Fibroblast of gingiva (primary cell): ENCODE data around the gene AHCYL2.
"Not testable (repeated sequence)": the region's sequence is repeated elsewhere in the genome, so short reads cannot be mapped to it uniquely, and the experiment has no call there.

ENCODE experiments used
- DNase-seq: peaks from one replicate; pipeline ENCODE4 v3.0.0-alpha.2; 2011; ENCODE audit warnings: low read depth

The AHCYL2 gene

GRCh38 chr7:129385116-129385515 lies 160.3 kb downstream of the AHCYL2 start:
- DNase-seq, result no peak

DNA sequence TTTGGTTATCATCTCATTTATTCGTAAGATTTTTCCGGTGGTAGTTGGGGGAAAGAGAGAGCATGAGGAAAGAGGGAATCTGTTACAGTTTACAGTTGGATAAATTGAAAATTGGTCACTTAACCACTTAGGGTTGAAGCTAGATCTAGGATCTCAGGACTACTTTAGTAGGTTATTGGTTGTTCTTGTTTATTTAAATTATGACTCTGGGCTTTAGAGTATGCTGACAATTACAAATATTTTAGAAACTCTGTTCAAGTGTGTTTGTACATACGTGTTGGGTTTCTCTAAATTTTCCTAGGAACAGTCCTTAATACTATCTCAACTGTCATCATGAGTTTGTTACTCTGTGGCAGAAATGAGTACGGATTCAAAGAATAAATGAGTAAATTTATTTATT lies 160.8 kb downstream of the AHCYL2 start:
- no peak for DNase-seq

GRCh38 chr7:129386506-129386905 lies 161.7 kb downstream of the AHCYL2 start:
- no peak for DNase-seq

DNA sequence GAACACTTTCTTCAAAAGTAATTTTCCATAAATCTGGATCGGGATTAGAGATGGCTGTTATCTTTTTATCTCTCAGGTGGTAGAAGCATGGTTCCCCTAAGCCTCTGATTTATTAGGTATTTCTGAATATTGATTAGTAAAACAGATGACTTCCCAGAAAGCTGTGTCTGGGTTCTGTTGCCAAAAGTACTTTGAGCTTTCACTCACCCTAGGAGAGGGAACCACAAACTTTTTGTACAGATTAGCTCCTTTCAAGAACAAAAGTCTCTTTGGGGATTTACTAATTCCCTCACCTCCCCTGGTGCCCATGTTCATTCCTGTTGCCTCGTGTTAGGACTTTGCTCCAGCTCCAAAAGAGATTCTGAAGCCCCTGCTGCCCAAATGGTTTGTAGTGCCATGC lies 162.7 kb downstream of the AHCYL2 start:
- DNase-seq, result no peak

DNA sequence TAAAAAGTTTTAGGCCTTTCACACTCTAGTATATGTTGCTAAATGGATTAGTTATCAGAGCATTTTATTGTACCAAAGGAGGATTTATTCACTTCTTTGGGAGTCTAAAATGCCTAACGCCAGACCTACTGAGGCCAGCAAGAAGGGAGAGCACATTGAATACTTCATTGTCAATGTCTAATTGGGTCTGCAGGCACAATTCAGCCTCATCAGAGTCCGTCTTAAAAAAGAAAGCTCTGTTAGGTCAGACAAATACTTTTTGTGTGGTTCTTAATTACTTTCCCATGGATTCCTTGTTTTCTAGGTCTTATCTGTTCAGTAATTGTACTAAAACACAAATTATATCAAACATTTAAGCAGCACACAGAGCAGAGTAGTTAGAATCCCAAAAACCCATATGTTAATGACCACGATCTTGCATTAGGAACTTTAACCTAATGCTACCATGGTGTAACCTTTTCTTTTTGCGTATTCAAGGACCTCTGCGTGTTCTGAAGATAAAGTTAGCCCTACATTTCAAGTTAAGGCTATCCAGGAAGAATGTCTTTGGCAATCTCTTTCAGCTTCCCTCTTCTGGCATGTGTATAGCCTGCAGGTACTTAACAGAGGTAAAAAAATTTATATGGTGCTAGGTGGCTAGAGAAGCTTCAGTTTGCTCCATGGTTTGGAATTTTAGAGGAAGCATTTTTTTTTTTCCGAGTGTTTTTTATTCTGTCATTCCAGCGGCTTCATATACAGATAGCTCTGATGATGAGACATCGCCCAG lies 163.7 kb downstream of the AHCYL2 start:
- no peak for DNase-seq

DNA sequence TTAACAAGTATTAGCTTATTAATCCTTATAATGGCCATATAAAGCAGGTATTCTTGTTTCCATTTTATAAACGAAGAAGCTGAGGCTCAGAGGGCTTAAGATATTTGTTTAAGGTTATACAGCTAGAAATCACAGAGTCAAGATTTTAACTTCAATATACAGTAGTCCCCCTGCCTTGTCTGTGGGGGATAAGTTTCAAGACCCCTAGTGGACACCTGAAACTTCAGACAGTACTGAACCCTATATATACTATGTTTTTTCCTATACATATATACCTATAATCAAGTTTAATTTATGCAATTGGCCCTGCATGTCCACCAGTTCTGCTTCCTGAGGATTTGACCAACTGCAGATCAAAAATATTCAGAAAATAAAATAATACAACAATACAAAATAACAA lies 165.0 kb downstream of the AHCYL2 start:
- no peak for DNase-seq

- no peak for DNase-seq
Measured at GRCh38 chr7:129390314-129390713, 165.5 kb downstream of the AHCYL2 start.

- DNase-seq, result no peak
Measured at GRCh38 chr7:129391546-129392171, 166.8 kb downstream of the AHCYL2 start.

DNA sequence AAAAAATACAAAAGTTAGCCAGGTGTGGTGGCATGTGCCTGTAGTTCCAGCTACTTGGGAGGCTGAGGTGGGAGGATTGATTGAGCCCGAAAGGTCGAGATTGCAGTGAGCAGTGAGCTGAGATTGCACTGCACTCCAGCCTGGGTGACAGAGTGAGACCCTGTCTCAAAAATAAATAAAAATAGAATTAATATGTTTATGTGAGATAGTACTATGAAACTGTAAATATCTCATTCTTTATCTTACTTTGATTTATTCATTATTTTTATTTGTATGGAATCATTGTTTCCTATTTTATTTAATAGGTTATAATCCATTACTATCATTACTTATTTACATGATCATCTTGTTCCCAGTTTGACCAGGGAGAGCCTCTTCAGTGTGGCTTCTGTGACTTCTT lies 168.4 kb downstream of the AHCYL2 start:
- no peak for DNase-seq

GRCh38 chr7:129394101-129394500 lies 169.3 kb downstream of the AHCYL2 start:
- no peak for DNase-seq

DNA sequence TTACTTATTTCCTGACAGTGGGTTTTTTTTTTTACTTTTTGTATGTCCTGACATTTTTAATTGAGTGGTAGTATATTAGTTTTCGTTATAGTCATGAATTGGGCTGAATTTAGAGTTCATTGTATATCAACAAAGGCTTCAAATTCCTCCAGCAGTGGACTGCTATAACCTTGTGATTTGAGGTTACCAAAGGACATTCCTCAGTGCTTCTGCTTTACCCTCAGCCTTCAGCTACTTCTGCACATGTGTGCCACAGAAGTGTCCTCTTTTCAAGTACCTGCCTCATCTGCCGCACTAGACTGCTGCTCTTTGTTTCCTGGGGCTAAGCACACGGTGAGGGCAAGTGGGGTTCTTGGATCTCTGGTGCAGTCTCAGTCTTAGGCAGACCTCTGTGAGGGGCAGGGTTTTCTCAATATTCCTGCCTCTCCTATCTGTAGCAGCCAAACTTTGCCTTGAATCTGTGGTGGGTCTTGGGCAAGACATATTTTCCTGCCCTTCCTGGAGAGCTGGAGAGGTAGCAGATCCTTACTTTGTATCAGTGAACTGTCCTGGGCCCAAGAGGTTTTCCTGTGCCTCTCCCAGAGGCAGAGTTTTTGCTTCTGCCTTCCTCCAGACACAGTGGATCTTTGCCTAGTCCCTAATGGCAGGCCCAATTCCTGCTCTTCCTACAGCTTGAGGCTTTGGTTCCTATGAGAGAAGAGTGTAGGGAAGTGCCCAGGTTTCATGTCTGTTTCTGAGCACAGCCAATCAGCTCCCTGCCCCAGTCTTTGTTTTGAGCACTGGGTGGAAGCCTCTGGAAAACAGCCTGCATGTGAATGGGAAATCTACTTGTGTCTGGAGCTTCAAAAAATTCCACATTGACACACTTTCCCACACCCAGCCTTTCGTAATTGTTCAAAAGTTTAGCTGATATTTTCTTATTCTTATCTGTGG lies 170.4 kb downstream of the AHCYL2 start:
- no peak for DNase-seq

- no peak for DNase-seq
Measured at GRCh38 chr7:129401228-129401966, 176.6 kb downstream of the AHCYL2 start.

DNA sequence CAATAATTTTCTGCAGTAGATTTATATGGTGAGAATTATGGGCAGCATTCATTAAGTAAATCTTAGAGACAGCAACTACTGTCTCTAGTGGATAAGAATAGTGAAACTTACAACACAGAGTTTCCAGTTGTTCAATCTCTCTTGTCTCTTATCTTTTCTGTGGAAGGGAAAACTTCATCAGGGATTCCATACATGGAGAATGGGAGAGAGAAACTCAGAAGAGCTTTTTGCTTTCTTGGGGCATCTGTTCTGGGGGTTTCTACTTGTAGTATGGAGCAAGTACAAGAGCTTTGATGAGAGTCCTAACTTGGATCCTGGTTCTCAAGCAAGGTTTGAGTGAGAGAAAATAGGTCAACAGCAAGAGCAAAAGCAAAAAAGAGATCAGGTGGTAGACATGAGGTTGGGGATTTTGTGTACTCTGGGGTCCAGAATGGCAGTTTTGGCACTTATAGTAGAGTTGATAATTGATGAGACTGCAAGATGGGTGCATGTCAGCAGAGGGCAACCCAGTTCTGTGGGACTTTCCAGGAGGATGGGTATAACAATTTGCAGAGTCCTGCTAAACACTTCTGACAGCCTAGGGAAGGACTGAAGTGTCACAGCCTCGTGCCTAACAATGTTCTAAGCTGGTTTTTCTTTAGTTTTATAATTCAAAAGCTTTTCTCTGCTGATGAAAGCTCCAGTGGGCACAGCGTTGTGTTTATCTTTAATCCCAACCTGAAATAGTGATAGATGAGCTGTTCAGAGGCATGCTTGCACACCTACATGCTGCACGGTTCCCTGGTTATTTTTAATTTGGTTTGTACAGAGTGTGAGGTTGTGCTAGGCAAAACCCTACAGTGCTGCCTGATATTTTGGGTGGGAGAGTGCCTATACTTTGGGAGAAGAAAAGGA lies 177.4 kb downstream of the AHCYL2 start:
- no peak for DNase-seq

DNA sequence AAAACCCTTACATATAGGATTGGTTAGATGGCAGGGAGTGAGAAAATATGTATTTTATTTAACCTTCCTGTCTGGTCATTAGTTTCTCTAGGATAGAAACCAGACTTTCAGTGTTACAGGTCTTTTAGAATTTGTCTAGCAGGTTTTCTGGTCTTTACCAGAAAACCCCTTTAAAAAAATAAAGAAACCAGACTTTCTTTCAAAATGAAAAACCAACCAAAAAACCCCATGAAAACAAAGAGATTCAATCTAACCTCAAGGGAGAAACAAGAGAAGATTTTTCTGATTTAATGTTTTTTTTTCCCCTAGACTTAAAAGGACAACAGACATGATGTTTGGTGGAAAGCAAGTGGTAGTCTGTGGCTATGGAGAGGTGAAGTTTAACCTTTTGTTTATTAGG lies 180.7 kb downstream of the AHCYL2 start:
- no peak for DNase-seq

DNA sequence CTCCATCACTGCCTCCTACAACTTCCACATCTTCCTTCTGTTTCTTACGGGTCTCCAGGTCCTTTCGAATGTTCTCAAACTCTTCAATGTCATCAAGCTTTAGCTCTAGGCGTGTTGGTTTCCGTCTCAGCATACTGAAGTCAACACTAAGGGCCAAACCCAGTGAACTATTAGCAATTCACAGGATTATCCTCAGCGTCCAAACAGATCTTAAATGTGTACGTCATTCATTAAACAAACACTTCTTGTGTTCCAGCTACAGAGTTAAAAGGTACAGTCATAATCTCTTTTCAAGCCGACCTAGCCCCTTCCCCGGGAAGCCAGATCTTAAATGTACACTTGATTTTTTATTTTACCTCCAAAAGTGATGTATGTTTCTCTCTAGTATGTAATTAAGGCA lies 185.4 kb downstream of the AHCYL2 start:
- DNase-seq, result not testable (repeated sequence)

GRCh38 chr7:129412501-129412900 lies 187.7 kb downstream of the AHCYL2 start:
- no peak for DNase-seq

GRCh38 chr7:129417073-129417472 lies 192.2 kb downstream of the AHCYL2 start:
- no peak for DNase-seq

DNA sequence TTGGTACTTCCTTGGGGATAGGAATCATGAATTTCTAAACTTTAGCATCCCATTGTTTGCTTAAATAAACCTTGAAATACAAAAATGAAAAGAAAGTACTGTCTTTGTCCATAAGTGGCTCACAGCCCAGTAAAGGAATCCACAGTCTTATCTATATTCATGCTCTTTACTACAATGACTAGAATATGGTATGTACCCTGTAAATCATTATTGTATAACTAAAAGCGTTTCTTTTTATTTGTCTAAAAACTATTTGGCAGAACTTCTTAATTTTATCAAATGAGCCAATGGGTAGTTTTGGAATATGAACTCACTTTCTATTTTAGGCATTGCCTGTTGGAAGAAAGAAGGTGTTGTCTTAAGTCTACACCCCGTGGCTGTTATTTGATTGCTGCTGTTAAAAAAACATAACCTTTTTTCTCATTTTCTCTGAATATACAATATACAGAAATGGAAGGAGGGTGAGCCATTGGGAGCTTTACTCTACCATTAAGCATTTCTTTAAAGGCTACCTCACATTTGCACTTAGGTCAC lies 197.0 kb downstream of the AHCYL2 start:
- no peak for DNase-seq

GRCh38 chr7:129422727-129423126 lies 197.9 kb downstream of the AHCYL2 start:
- DNase-seq, result no peak

DNA sequence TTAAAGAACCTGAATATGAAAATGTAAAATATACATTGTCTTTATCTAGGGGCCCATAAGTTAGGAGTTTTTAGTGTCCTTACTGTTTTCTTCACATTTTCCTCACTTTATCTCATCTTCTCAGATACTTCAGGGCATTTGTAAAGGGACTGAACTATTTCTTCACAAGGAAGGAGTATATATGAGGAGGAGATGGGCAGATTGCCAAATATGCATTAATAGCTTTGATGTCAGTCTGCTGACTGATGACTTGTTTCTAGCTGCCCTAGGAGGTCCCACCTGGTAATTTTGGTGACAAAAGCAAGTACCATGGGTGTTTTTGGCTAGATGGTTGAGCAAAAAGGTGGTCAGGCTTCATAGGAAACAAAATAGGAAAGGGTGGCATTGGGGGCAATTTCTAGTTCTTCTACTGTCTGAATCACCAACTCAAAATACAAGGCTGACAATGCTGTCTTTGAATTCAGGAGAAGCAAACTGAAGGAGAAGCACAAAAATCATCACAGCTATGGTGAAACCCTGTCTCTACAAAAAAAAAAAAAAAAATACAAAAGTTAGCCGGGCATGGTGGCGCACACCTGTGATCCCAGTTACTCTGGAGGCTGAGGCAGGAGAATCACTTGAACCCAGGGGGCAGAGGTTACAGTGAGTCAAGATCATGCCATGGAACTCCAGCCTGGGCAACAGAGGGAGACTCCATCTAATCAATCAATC lies 199.0 kb downstream of the AHCYL2 start:
- no peak for DNase-seq
